ENCODE data around the gene CDH4.

The CDH4 gene

GRCh38 chr20:61360940-61361339 lies 108.9 kb downstream of the CDH4 start:
- DNase-seq = no peak

GRCh38 chr20:61361501-61361900 lies 109.4 kb downstream of the CDH4 start:
- DNase-seq = no peak

- no peak for DNase-seq
Measured at GRCh38 chr20:61364147-61364546, 112.1 kb downstream of the CDH4 start.

GRCh38 chr20:61366914-61367313 lies 114.9 kb downstream of the CDH4 start:
- DNase-seq = no peak

- no peak for DNase-seq
Measured at GRCh38 chr20:61369731-61370520, 117.9 kb downstream of the CDH4 start.

- DNase-seq = no peak
Measured at GRCh38 chr20:61370841-61371303, 118.8 kb downstream of the CDH4 start.

GRCh38 chr20:61371501-61372136 lies 119.6 kb downstream of the CDH4 start:
- no peak for DNase-seq

- no peak for DNase-seq
Measured at GRCh38 chr20:61372137-61373054, 120.3 kb downstream of the CDH4 start.

GRCh38 chr20:61373055-61373399 lies 121.0 kb downstream of the CDH4 start:
- DNase-seq = no peak

- no peak for DNase-seq
Measured at GRCh38 chr20:61373956-61374545, 122.0 kb downstream of the CDH4 start.

GRCh38 chr20:61376541-61377240 lies 124.6 kb downstream of the CDH4 start:
- DNase-seq = no peak

- no peak for DNase-seq
Measured at GRCh38 chr20:61378694-61379355, 126.8 kb downstream of the CDH4 start.

- DNase-seq = no peak
Measured at GRCh38 chr20:61379898-61380544, 128.0 kb downstream of the CDH4 start.

- DNase-seq = no peak
Measured at GRCh38 chr20:61380545-61380915, 128.5 kb downstream of the CDH4 start.

- no peak for DNase-seq
Measured at GRCh38 chr20:61382194-61382593, 130.1 kb downstream of the CDH4 start.

GRCh38 chr20:61385296-61385695 lies 133.2 kb downstream of the CDH4 start:
- DNase-seq = no peak

GRCh38 chr20:61385731-61386130 lies 133.7 kb downstream of the CDH4 start:
- DNase-seq = no peak

GRCh38 chr20:61387204-61387953 lies 135.3 kb downstream of the CDH4 start:
- DNase-seq = peak; percentile 75

- DNase-seq = no peak
Measured at GRCh38 chr20:61387954-61388348, 135.9 kb downstream of the CDH4 start.

- no peak for DNase-seq
Measured at GRCh38 chr20:61389077-61389476, 137.0 kb downstream of the CDH4 start.
